A673 (cell line): ENCODE measurements around the gene FLG2. TPM values are rescaled to one million over a fixed set of nuclear protein-coding genes. Genes with fewer than 3 reads are reported as not detected.

ENCODE experiments used
- BruUV-seq: library from RNA; stranded (reverse); fragments of 400-500 nt; replicated peaks from 2 replicates; lab custom pipeline; 2021; lab: Mats Ljungman, UMichigan
- CTCF ChIA-PET: fragments of 300-600 bp; sonication (Branson Sonifier 250); formaldehyde crosslinking; loops from one replicate; lab custom pipeline; 2022; ENCODE audit warnings: antibody characterized with exemption; lab: Charles Lee
- POLR2A ChIA-PET: fragments of 300-600 bp; sonication (Branson Sonifier 250); formaldehyde crosslinking; loops from one replicate; lab custom pipeline; 2022; ENCODE audit warnings: antibody characterized with exemption; ENCODE audit not compliant: low non-redundant PET; lab: Charles Lee
- DNase-seq: peaks from one replicate; pipeline ENCODE4 v3.0.0-alpha.2; 2015; ENCODE audit warnings: low spot score
- H3K27ac ChIP-seq: fragments of 200-600 bp; sonication (generic); 2 replicates; pipeline ENCODE4 v1.5.1; 2016; ENCODE audit warnings: mixed run types, low read depth, mild to moderate bottlenecking, mixed read lengths, antibody characterized with exemption, low read length; ENCODE audit not compliant: poor library complexity, severe bottlenecking
- H3K27me3 ChIP-seq: fragments of 200-600 bp; sonication (generic); replicated peaks from 2 replicates; pipeline ENCODE4 v1.6.1; 2017; ENCODE audit warnings: mixed run types, low read depth, mild to moderate bottlenecking, mixed read lengths, antibody characterized with exemption, low read length; ENCODE audit not compliant: insufficient read depth, poor library complexity
- H3K36me3 ChIP-seq: fragments of 200-600 bp; sonication (generic); 2 replicates; pipeline ENCODE4 v1.6.1; 2016; ENCODE audit warnings: mixed run types, mild to moderate bottlenecking, mixed read lengths, antibody characterized with exemption, low read length; ENCODE audit not compliant: insufficient read depth, poor library complexity, severe bottlenecking
- H3K4me1 ChIP-seq: fragments of 200-600 bp; sonication (generic); 2 replicates; pipeline ENCODE4 v1.6.1; 2017; ENCODE audit warnings: mixed run types, mild to moderate bottlenecking, mixed read lengths, antibody characterized with exemption, low read length; ENCODE audit not compliant: insufficient read depth, poor library complexity, severe bottlenecking
- H3K4me3 ChIP-seq: fragments of 200-600 bp; sonication (generic); 2 replicates; pipeline ENCODE4 v1.5.1; 2016; ENCODE audit warnings: low read depth, mixed run types, mild to moderate bottlenecking, mixed read lengths, low read length; ENCODE audit not compliant: poor library complexity, severe bottlenecking
- H3K9me3 ChIP-seq: fragments of 200-600 bp; sonication (generic); 2 replicates; pipeline ENCODE4 v1.6.1; 2016; ENCODE audit warnings: mixed run types, low read depth, mild to moderate bottlenecking, mixed read lengths, antibody characterized with exemption, low read length; ENCODE audit not compliant: poor library complexity, severe bottlenecking
- EZH2 ChIP-seq: fragments of 200-600 bp; sonication (generic); IDR thresholded peaks from 2 replicates; pipeline ENCODE4 v1.6.1; 2017; ENCODE audit warnings: borderline replicate concordance, low read depth, mild to moderate bottlenecking, mixed read lengths, antibody characterized with exemption, low read length; ENCODE audit not compliant: poor library complexity, severe bottlenecking
- intact Hi-C: fragments of 100-400 bp; cut with micrococcal nuclease; formaldehyde crosslinking; loops from one replicate; pipeline ENCODE4 v1.10.0; 2022; ENCODE audit not compliant: unreplicated experiment
- total RNA-seq: library from RNA; stranded (reverse); gene quantifications from 2 replicates; pipeline ENCODE4 v1.2.3, GENCODE V29; 2021
- TF ChIP-seq, protein P1 (sequence below): fragments of 300-800, 200-600 bp; sonication (generic); conservative IDR thresholded peaks from 2 replicates; pipeline ENCODE4 v1.5.1; 2017; ENCODE audit warnings: low read depth, mild to moderate bottlenecking, antibody characterized with exemption, low read length, moderate library complexity, mixed read lengths

Gene FLG2
- total RNA-seq, 1 experiment from 2014 or later, result not detected

DNA sequence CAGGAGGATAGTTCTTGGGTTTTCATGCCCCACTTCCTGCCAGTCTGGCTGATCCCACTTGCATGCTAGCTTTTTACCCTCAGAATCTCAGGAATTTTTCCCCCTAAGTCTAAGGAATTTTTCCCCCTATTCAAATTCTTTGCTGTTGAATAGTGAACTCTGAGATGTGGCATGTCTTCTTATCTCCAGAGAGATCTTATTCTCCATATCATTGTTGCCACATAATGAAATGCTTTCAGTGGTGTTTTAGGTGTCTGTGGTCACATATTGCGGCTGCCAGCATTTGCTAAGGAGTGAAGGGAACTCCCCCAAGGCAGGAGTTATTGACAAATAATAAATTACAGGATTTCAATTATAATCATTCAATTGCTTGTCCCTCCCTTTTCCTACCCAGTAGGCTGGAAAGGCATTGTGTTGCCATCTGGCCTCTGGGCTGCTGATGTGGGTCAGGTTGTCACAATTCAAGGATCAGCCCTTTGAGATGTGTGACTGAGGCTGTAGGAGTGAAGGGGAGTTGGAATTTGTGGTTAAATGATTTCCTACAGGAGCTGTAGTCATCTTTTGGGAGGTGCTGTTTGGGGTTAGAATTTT lies 30.9 kb downstream of the FLG2 start:
- no TSS peak for BruUV-seq

GRCh38 chr1:152325111-152325510 lies 34.7 kb downstream of the FLG2 start, which contains the start of gene FLG:
FLG (minus strand) TSS chr1:152325239; CDS start chr1:152315456, 9,783 bp downstream.
- TF ChIP-seq, protein P1, sequence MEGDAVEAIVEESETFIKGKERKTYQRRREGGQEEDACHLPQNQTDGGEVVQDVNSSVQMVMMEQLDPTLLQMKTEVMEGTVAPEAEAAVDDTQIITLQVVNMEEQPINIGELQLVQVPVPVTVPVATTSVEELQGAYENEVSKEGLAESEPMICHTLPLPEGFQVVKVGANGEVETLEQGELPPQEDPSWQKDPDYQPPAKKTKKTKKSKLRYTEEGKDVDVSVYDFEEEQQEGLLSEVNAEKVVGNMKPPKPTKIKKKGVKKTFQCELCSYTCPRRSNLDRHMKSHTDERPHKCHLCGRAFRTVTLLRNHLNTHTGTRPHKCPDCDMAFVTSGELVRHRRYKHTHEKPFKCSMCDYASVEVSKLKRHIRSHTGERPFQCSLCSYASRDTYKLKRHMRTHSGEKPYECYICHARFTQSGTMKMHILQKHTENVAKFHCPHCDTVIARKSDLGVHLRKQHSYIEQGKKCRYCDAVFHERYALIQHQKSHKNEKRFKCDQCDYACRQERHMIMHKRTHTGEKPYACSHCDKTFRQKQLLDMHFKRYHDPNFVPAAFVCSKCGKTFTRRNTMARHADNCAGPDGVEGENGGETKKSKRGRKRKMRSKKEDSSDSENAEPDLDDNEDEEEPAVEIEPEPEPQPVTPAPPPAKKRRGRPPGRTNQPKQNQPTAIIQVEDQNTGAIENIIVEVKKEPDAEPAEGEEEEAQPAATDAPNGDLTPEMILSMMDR, result no peak
- TF ChIP-seq EZH2, result no peak
- Histone ChIP-seq H3K27me3 (no peaks in the 10 kb centered on the region), H3K27ac (no peak within 1 kb of the TSS), H3K9me3 (no peaks in the 10 kb centered on the region), H3K4me1 (no peaks in the 10 kb centered on the region), H3K4me3 (no peak within 1 kb of the TSS), H3K36me3 (no peaks in the 10 kb centered on the region)
- no TSS peak for BruUV-seq
- intact Hi-C loops, result no loop called here
- no peak for DNase-seq
- ChIA-PET CTCF (no interaction called here), POLR2A (interaction anchor here (0.6 kb wide), 1 partner anchor 46 kb away, joined by 4 read pairs; no protein-coding TSS in a partner anchor)

More for the DNA sequence above, 30.9 kb downstream of the FLG2 start:
- Histone ChIP-seq H3K36me3 (no peaks in the 10 kb centered on the region), H3K4me1 (no peaks in the 10 kb centered on the region), H3K4me3 (no peak overlapping the region), H3K9me3 (no peaks in the 10 kb centered on the region), H3K27ac (no peak overlapping the region), H3K27me3 (no peaks in the 10 kb centered on the region)
- TF ChIP-seq, protein P1, result no peak
- no peak for TF ChIP-seq EZH2
- no peak for DNase-seq
- intact Hi-C loops, result no loop called here
- POLR2A ChIA-PET, result no interaction called here
- CTCF ChIA-PET, result no interaction called here

GRCh38 chr1:152313970-152314369 lies 45.8 kb downstream of the FLG2 start:
- no peaks in the 10 kb centered on the region for H3K27me3 ChIP-seq
- no peaks in the 10 kb centered on the region for H3K9me3 ChIP-seq
- no peak overlapping the region for H3K27ac ChIP-seq
- intact Hi-C loops, result no loop called here
- CTCF ChIA-PET, result no interaction called here
- no peak overlapping the region for H3K4me3 ChIP-seq
- H3K36me3 ChIP-seq, result no peaks in the 10 kb centered on the region
- no peak for TF ChIP-seq EZH2
- TF ChIP-seq, protein P1, result no peak
- BruUV-seq, result no TSS peak
- no peak for DNase-seq
- POLR2A ChIA-PET, result no interaction called here
- H3K4me1 ChIP-seq, result no peaks in the 10 kb centered on the region
